HG02623 (cell line): ENCODE measurements around the gene ST6GALNAC6.
A peak's percentile ranks its signal among the peaks of the same experiment; 100 is the strongest.

Source experiments
- ATAC-seq: cut with Tn5 transposase; IDR thresholded peaks from one replicate; pipeline ENCODE4 v1.9.1; 2021; ENCODE audit warnings: moderate library complexity; ENCODE audit not compliant: unreplicated experiment

ST6GALNAC6 gene

DNA sequence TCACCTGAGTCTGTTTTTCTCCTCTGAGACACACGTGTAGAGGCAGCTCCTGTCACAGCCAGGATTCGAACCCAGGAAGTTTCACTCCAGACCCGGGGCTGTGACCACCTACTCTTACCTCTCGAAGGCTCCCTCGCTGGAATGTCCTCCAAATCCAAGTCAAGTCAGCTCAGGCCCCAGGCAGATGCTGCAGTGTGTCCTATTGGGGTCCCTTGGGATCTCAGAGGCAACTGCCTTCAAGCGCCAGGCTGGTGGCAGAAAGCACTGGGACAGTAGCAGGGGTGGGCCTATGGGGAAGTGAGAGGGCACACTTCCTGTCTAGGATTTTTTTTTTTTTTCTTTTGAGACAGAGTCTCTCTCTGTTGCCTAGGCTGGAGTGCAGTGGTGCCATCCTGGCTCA, 18.2 kb upstream of the ST6GALNAC6 start:
- ATAC-seq, result no peak

DNA sequence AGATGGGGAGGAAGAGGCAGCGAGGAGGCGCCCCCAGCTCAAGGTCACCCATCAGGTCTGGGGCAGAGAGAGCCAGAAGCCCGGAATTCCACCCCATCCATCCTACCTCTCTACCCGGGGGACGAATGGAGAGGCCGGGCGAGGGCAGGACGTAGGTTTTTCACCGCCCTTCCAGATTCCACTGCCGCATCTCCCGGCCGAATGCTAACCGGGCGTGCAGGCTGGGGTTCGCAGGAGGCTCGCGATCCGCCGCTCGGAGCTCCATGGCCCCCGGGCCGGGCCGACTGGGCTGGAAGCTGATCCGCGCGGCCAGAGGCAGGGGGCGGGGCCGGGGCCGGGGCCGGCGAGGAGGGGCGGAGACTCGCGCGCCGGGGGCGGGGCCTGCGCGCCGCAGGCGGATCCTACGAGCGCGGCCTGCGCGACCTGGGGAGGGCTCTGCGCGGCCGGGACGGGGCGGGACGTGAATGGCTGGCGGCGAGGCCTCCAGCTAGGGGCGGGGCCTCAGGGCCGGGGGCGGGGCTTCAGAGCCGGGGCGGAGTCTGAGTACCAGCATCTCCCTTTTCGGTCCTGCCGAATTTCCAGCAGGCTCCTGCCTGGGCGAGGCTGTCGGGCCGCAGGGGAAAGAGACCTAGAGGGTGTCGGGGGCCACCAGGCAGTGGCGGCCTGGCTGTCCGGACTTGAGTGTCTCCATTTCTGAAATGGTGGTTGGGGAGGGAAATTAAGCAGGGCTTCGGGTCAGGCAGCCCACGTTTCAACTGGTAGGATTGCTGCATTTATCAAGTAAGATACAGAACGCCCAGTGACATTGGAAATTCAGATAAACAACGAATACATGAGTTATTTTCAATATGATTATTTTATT, 17.5 kb upstream of the ST6GALNAC6 start, which contains the start of gene ST6GALNAC4:
ST6GALNAC4 (minus strand) TSS at position 322 of the 862 bp plus-strand sequence. CDS start 622 bp downstream, outside the sequence.
- ATAC-seq, result peak; percentile 68

DNA sequence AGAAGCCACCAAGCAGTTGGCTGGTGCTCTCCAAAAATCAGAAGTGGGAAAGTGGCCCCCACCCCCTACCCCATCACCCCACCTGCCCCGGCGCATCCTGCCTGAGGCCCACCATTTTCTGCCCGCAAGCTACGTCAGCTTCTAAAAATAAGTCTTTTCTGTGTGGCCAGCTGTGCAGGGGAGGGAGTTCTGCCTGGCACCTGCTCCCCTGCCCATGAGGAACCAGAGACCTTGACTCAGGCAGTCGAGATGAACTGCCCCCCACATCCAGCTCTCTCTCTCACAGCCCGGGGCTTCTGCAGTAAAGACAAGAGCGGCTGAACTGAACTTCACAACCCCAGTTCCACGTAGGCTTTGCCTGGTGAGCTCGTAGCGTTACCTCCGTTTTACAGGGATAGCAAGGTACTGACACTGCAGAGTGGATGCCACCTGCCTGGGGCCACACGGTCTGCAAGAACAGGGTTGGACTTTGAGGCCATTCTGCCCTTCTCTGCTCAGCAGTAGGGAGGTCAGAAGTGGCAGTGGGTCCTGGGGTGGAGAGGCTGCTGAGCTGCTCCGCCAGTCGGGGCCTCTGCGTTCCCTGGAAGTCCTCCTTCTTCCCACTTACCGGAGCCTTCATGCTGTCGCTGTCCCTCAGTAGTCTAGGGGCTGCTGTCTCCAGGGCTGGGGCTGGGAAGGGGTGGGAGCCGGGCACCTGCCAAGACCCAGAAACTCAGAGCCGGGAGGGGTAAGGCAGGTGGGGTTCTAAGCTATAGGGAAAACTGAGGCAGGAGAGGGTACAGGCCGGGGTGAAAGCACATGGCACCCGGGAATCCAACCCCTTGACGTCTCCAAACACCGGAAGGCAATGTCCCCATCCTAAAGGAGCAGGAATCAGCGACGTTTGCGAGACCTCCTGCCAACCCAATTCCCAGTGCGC, 16.7 kb upstream of the ST6GALNAC6 start:
- ATAC-seq, result no peak

DNA sequence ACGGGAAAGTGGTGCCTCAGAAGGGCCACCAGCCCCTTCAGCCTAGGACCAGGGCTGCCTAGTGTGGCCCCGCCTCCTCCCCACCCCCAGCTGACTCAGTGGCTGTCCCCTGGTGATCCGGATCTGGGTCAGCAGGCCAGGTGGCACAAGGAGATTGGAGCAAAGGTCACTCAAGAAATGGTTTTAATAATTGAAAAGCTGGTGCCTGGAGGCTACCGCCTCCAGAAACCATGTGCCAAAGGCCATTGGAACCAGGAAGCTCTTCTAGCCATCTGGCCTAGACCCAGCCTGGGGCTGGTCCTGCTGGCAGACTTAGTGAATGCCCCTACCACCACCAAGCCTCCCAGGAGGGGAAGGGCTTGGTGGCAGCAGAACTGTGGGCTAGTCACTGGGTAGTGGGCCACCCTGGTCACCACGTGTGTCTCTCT, 15.9 kb upstream of the ST6GALNAC6 start:
- ATAC-seq, result no peak

DNA sequence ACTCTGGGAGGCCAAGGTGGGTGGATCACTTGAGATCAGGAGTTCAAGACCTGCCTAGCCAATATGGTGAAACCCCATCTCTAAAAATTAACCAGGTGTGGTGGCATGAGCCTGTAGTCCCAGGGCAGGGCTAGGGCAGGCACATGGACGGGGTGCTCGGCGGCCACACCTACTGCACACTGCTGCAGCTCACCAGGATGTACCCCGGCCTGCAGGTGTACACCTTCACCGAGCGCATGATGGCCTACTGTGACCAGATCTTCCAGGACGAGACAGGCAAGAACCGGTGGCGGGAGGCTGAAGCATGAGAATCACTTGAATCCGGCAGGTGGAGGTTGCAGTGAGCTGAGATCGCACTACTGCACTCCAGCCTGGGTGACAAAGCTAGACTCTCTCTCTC, 14.3 kb upstream of the ST6GALNAC6 start:
- no peak for ATAC-seq

DNA sequence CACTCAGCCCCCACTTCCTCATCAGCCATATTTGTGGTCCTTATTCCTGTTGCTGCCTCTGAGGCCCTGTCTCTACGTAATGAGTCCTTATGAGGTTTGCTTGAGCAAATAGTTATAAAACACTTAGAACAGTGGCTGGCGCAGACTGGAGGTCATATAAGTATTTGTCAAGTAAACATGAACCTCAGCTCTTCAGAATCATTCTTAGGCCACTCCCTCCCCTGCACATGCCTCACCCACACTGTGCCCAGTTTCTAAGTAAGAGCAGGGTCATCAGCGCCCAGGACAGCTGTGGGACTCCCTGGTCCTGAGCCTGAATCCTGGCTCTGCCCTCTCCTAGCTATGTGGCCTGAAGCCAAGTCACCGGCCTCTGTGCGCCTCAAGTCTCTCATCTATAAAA, 13.5 kb upstream of the ST6GALNAC6 start:
- no peak for ATAC-seq

DNA sequence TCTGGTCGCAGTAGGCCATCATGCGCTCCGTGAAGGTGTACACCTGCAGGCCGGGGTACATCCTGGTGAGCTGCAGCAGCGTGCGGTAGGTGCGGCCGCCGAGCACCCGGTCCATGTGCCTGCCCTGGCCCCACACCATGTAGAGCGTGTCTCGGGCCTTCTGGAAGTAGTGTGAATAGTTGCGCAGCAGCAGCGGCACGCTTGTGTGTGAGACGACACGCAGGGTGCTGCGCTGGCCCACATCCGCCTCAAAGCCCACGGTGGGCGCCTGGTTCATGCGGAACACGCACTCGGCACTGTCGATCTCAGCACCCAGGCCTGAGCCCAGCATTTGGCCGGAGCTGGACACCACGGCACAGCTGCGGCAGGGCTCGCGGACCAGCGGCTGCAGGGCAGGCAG, 12.9 kb upstream of the ST6GALNAC6 start:
- no peak for ATAC-seq

DNA sequence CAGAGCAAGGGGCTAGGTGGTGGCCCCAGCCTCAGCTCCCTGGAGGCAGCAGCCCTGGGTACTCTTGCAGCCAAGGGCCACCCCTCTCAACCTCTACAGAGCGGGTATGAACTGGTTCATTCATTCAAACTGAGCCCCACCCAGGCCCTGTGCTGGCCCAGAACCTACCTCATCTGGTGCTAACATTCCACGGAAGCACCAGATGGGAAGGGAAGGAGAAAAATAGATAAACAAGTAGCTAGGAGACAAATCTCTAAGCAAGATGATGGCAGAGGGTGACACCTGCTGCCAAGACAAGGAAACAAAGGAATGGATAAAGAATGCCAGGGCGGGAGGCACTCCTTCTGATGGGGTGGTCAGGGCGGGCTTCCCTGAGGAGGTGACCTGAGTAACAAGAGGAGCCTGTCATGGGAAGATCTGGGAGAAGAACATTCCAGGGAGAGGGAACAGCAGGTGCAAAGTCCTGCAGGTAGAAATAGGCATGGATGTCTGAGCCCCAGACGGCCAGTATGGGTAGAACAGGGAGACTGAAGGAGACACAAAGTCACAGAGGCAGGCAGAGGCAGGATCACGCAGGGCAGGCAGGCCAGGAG, 11.3 kb upstream of the ST6GALNAC6 start:
- ATAC-seq, result no peak

DNA sequence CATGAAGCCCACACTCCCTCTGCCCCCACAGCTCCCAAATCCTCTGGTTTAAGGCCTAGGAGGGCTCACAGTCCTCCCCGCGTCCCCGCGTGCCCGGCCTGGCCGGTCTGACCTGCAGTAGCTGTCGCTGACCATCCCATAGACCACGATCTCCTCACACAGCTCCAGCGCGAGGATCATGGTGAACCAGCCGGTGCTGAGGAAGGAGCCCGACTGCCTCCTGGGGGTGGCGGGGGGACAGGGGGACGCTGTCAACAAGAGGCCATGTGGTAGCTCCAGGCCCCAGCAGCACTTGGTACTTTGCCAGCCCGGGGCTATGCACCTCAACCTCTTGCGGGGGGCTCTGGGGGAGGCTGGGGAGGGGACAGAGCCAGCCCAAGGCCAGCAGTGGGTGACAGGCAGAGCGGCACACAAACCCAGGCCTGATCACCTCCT, 10.5 kb upstream of the ST6GALNAC6 start:
- ATAC-seq, result no peak

DNA sequence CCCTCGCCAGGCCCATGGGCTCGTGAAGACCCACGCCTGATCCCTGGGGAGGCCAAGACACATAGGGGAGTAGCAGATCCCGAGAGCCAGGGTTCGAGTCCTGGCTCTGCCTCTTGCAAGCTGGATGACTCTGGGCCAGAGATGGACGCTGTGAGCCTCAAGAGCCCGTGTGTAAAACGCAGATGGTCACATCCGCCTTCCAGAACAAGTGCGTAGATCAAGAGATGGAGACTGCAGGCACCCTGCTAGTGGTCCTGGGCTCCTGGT, 9.2 kb upstream of the ST6GALNAC6 start:
- no peak for ATAC-seq

DNA sequence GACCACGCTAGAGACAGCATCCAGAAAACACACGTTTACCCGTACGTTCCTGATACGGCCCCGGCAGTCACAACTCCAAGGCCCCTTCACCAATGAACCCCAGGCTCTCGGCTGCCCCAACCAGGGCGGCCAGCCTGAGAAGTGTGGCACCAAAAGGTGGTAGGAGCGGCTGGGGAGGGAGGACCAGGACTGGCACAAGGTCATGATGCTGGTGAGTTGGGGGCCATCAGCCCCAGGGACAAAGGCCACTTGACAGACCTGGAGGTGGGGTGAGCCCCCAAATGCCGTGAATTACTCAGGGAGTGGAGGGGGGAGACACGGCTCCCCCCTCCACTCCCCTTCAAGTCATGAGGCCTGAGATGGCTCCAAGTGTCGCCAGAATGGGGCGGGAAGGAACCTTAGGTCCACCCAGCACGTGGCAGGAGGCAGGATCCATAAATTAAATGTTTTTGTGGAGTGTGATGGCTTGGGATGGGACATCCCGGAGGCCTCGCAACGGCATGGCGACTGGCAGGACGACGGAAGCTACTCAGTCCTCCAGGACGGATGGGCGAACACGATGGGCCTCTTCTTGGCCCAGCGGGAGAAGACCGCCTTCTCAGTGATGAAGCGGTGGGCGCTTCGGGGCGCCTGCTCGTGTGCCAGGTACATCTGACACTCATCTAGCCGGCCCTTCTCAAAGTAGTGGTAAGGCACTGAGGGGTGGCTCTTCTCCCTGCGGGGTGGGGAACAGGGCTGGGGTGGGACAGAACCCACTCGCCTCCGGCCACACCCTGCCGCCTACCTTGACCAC, 8.7 kb upstream of the ST6GALNAC6 start:
- ATAC-seq, result no peak

DNA sequence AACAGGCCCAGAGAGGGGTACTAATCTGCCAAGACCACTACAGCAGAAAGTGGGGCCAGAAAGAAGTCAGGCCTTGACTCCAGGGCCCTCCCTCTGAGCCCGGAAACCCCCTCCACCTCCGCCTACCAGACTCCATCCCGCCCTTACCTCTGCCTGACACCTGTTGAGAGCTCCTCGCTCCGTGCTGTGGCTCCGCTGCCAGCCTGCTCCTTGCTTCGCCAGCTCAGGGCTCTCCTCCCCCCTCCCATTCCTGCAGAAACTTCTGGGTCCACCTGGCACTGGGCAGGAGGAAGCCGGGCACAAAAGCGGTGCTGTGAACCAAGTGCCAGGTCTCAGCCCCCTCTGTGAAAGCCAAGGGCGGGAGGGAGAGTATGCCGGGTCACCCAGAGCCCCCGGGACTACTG, 6.4 kb upstream of the ST6GALNAC6 start:
- ATAC-seq, result no peak

DNA sequence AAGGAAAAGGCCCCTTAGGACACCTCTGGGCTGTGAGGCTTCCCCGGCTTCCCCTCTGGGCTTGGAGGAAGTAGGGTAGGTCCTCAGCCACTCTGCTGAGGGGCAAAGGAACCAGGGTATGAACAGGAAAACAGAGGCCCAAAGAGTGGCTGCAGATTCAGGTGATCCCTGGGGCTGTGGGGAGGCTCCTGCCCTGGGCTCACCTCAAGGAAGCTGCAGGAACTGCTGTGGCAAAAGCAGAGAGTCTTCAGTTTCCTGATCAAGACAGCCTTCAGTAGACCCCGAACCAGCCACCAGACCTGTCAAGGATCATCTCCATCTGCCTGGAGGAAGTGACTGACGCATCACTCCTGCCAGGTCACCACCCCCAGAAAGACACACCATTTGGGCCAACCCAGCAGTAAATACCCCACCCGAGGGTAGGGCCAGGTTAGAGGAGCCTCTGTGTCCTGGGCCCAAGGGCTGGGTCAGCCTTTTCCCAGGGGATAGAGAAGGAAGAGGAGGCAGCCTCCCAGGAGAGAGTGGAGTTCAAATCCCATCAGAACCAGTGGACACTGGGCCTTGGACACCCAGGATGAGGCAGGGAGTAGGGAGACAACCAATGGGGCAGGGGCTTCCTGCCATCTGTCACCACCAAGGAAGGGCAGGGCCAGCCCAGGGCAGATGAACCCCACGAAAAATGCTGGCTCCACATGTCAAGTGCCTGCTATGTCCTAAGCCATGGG, 5.8 kb upstream of the ST6GALNAC6 start:
- ATAC-seq, result no peak

DNA sequence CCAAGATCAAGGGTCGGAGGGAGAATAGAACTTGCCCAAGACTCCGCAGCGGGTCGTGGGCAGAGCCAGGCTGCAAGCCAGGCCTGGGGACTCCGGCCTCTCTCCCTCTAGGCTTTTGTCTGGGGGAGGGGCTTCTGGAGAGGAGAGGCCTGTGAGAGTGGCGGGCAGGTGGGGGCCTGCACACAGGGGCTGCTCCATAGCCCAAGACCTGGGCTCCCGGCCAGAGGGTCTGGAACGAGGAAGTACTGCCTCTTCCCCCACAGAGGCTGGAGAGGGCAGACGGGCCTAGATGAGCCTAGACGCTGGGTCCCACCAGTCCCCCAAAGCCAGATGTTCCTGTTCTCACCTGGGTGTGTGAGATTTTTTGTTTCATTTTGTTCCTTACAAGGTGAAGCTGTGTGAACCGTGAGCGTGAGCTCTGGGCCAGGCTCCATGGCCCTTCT, 5.2 kb upstream of the ST6GALNAC6 start:
- no peak for ATAC-seq

DNA sequence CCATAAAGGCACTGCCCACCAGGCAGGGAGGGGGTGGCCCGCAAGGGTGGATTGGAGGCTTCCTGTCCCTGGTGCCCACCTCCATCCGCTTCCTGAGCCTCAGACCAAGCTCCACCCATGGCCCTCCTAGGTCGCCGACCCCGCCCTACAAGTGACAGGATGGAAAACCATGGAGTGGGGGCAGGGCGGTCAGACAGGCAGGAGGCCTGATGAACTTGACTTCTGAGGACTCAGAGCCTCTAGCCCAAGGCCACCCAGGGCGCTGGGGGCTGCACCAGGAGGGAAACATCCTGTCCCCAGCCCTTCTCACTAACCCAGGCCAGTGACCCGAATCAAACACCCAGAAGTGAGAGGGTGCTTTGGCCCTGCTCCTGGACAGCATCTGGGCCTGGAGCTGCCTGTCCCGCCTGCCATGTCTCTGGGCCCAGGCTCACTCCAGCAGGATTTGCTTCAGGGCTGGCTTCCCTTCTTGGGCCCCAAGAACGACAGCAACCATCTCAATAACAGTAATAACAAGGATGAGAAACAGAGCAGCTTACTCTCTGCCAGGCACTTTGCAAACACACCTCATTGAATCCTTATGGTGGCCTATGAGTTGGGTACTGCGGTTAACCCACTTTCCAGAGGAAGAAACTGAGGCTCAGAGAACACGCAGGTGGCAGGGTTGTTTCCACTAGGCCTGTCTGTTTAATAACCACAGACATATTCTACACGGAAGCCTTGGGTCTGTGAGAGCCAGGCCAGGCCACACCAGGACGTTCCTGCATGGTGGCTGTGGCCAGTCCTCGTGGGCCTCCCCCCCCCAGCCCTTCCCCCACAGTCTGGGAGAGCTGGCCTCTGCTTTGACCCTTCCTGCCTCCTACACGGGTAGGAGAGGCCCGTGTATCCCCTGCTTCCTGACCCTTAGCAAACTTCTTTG, 4.4 kb upstream of the ST6GALNAC6 start:
- no peak for ATAC-seq

DNA sequence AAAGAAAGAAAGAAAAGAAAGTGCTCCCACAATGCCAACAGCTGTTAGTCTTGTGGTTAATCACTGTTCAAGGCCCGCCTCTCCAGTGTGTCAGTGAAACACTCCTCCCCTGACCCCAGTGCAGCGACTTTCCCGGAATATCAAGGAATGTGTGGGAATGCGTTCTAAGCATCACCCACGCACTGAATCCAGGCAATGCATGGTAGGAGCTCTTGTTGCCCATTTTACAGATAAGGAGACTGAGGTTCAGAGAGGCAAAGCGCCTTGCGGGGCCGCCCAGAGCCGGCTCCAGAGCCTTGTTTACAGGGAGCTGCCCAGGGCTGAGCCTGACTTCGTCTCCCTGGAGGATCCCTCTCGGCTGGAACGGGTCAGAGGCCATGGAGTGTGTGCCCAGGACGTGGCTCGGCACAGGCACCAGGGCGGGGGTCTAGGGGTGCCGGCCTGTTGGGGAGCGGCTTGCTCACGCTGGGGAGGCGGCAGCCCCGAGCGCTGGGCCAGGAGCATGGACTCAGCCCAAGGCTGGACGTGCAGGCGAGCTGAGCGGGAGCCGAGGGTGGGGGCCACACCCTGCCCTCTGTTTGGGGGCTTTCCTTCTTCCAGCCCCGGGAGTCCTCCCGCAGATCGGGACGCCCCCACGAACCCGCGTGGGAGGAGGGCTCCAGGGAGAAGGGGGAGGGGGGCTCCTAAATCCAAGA, 823 bp downstream of the ST6GALNAC6 start:
- ATAC-seq, result no peak

DNA sequence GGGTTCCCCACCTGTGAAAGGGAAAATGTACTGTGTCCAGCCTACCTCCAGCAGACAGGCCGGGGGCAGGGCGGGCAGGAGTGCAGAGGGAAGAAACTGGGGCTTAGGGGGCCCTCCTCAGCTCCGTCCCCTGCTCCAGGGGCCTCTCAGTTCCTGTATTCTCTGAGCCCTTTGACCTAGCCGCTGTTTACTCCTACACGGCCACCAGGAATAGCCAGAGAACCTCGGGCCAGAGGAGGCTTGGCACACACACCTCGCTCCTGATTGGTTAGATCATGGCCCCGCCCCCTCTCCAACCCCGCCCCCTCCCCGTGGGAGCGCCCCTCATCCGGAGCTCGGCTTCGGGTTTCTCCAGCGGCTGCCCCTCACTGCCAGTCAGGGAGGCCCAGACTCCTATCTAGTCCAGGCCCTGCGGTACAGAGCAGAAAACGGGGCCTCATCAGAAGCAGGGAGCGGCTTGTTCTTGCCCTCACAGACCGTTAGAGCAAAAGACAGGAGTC, 2.2 kb downstream of the ST6GALNAC6 start:
- no peak for ATAC-seq
